Loucy (cell line): Measurements from ENCODE around the gene CASD1.

Experiments used
- H2AFZ ChIP-seq: fragments of 200-600 bp; sonication (generic); 2 replicates; pipeline ENCODE4 v1.6.0; 2016; ENCODE audit warnings: antibody characterized with exemption, mild to moderate bottlenecking, low read length, moderate library complexity
- H3F3A ChIP-seq: fragments of 200-600 bp; 2 replicates; pipeline ENCODE4 v1.6.0; 2016; ENCODE audit warnings: antibody characterized with exemption, low read depth, mild to moderate bottlenecking
- H3K27me3 ChIP-seq: fragments of 200-600 bp; sonication (generic); 2 replicates; pipeline ENCODE4 v1.6.1; 2014; ENCODE audit warnings: low read length, mild to moderate bottlenecking; ENCODE audit not compliant: insufficient read depth, poor library complexity, severe bottlenecking
- H3K36me3 ChIP-seq: fragments of 200-600 bp; sonication (generic); 2 replicates; pipeline ENCODE4 v1.6.1; 2016; ENCODE audit warnings: low read length; ENCODE audit not compliant: insufficient read depth
- H3K4me1 ChIP-seq: fragments of 200-600 bp; sonication (generic); 2 replicates; pipeline ENCODE4 v1.5.1; 2014; ENCODE audit warnings: low read length, mild to moderate bottlenecking; ENCODE audit not compliant: insufficient read depth, poor library complexity, severe bottlenecking
- H3K4me2 ChIP-seq: fragments of 200-600 bp; sonication (generic); 2 replicates; pipeline ENCODE4 v1.6.0; 2014; ENCODE audit warnings: antibody characterized with exemption, low read length, low read depth, mild to moderate bottlenecking; ENCODE audit not compliant: poor library complexity, severe bottlenecking
- H3K4me3 ChIP-seq: fragments of 200-600 bp; sonication (generic); 2 replicates; pipeline ENCODE4 v1.5.1; 2014; ENCODE audit warnings: low read length, mild to moderate bottlenecking, mixed read lengths; ENCODE audit not compliant: poor library complexity, severe bottlenecking
- H3K79me2 ChIP-seq: fragments of 200-600 bp; sonication (generic); 2 replicates; pipeline ENCODE4 v1.6.1; 2014; ENCODE audit warnings: low read length; ENCODE audit not compliant: insufficient read depth
- H3K9ac ChIP-seq: fragments of 200-600 bp; sonication (generic); 2 replicates; pipeline ENCODE4 v1.6.0; 2014; ENCODE audit warnings: mild to moderate bottlenecking, low read depth, low read length, moderate library complexity; ENCODE audit not compliant: poor library complexity, severe bottlenecking
- H3K9me2 ChIP-seq: fragments of 200-600 bp; sonication (generic); replicated peaks from 2 replicates; pipeline ENCODE4 v1.6.1; 2016; ENCODE audit warnings: low read depth, low read length, mixed read lengths
- H3K9me3 ChIP-seq: fragments of 200-600 bp; sonication (generic); 2 replicates; pipeline ENCODE4 v1.6.1; 2014; ENCODE audit warnings: mild to moderate bottlenecking, antibody characterized with exemption, low read length, low read depth; ENCODE audit not compliant: insufficient read depth
- H4K20me1 ChIP-seq: fragments of 200-600 bp; sonication (generic); 2 replicates; pipeline ENCODE4 v1.6.0; 2014; ENCODE audit warnings: antibody characterized with exemption, low read length, mild to moderate bottlenecking; ENCODE audit not compliant: insufficient read depth, poor library complexity, severe bottlenecking
- CTCF ChIP-seq: fragments of 200-600 bp; sonication (generic); conservative IDR thresholded peaks from 2 replicates; pipeline ENCODE4 v1.5.1; 2014; ENCODE audit warnings: mild to moderate bottlenecking, antibody characterized with exemption, low read length
- EZH2phosphoT487 ChIP-seq: fragments of 200-600 bp; IDR thresholded peaks from 2 replicates; pipeline ENCODE4 v1.6.1; 2018; ENCODE audit warnings: antibody characterized with exemption, mild to moderate bottlenecking, moderate library complexity, borderline replicate concordance

The CASD1 gene

GRCh38 chr7:94492601-94493000, 17.0 kb upstream of the CASD1 start:
- Histone ChIP-seq H3K36me3 (no peaks in the 10 kb centered on the region), H3K4me2 (no peak overlapping the region), H3K27me3 (no peaks in the 10 kb centered on the region), H3K9me2 (no peaks in the 10 kb centered on the region), H3K4me1 (no peaks in the 10 kb centered on the region), H3K9ac (no peak overlapping the region), H4K20me1 (no peaks in the 10 kb centered on the region), H3K4me3 (no peak overlapping the region), H3K79me2 (no peaks in the 10 kb centered on the region), H2AFZ (no peak overlapping the region), H3K9me3 (no peaks in the 10 kb centered on the region), H3F3A (no peaks in the 10 kb centered on the region)
- no peak for TF ChIP-seq CTCF

- no peak overlapping the region for H2AFZ ChIP-seq
- no peaks in the 10 kb centered on the region for H3K9me2 ChIP-seq
- no peaks in the 10 kb centered on the region for H4K20me1 ChIP-seq
- no peaks in the 10 kb centered on the region for H3K36me3 ChIP-seq
- H3K9ac ChIP-seq, result no peak overlapping the region
- H3K4me2 ChIP-seq, result no peak overlapping the region
- no peaks in the 10 kb centered on the region for H3K79me2 ChIP-seq
- no peaks in the 10 kb centered on the region for H3K9me3 ChIP-seq
- no peak for TF ChIP-seq EZH2phosphoT487
- TF ChIP-seq CTCF, result no peak
- H3K27me3 ChIP-seq, result no peaks in the 10 kb centered on the region
- H3F3A ChIP-seq, result no peaks in the 10 kb centered on the region
- H3K4me3 ChIP-seq, result no peak overlapping the region
- no peaks in the 10 kb centered on the region for H3K4me1 ChIP-seq
These were observed 11.5 kb upstream of the CASD1 start for GRCh38 chr7:94497874-94498670.

- Histone ChIP-seq H3K4me3 (no peak overlapping the region), H3K27me3 (no peaks in the 10 kb centered on the region), H3K79me2 (no peaks in the 10 kb centered on the region), H3F3A (no peaks in the 10 kb centered on the region), H2AFZ (no peak overlapping the region), H3K4me2 (no peak overlapping the region), H3K36me3 (no peaks in the 10 kb centered on the region), H3K9ac (no peak overlapping the region), H3K9me2 (no peaks in the 10 kb centered on the region), H4K20me1 (no peaks in the 10 kb centered on the region), H3K9me3 (no peaks in the 10 kb centered on the region), H3K4me1 (no peaks in the 10 kb centered on the region)
- no peak for TF ChIP-seq CTCF
- no peak for TF ChIP-seq EZH2phosphoT487
These were observed 10.7 kb upstream of the CASD1 start for GRCh38 chr7:94498918-94499317.
